GM12878 (cell line): ENCODE results near the gene SP2. TPM values are rescaled to one million over a fixed set of nuclear protein-coding genes. Genes with fewer than 3 reads are reported as not detected.

ENCODE experiments used
- ATAC-seq: fragments of 200-7000 bp; cut with Tn5 transposase; 3 replicates; pipeline ENCODE4 v1.9.1; 2020; ENCODE audit warnings: mild to moderate bottlenecking, moderate library complexity
- BruUV-seq: library from RNA; stranded (reverse); fragments of 400-500 nt; replicated peaks from 2 replicates; lab custom pipeline; 2021; lab: Mats Ljungman, UMichigan
- CTCF ChIA-PET: fragments of 300-600 bp; sonication (Branson Sonifier 250); formaldehyde crosslinking; extraction: SDS; loops from one replicate; lab custom pipeline; 2021; ENCODE audit warnings: inconsistent platforms; lab: Yijun Ruan, JAX
- POLR2A ChIA-PET: fragments of 350-600 bp; formaldehyde crosslinking; extraction: SDS; loops from one replicate; lab custom pipeline; 2021; ENCODE audit warnings: inconsistent platforms; lab: Charles Lee
- RAD21 ChIA-PET: fragments of 300-600 bp; sonication (Branson Sonifier 250); formaldehyde crosslinking; loops from one replicate; lab custom pipeline; 2023; ENCODE audit warnings: antibody characterized with exemption; ENCODE audit not compliant: unreplicated experiment; lab: Charles Lee
- SMC1A ChIA-PET: fragments of 300-600 bp; sonication (Branson Sonifier 250); formaldehyde crosslinking; loops from one replicate; lab custom pipeline; 2023; ENCODE audit not compliant: unreplicated experiment, uncharacterized antibody; lab: Charles Lee
- DNase-seq: peaks from one replicate; pipeline ENCODE4 v3.0.0-alpha.2; 2011; ENCODE audit warnings: low read depth, low spot score
- FAIRE-seq: peaks from 3 replicates; lab custom pipeline; 2011; peaks lifted over from hg19 to GRCh38; lab: Jason Lieb, UNC
- H2AFZ ChIP-seq: 2 replicates; pipeline ENCODE4 v1.6.0; 2011; ENCODE audit warnings: low read depth, low read length, control low read depth; ENCODE audit not compliant: control insufficient read depth
- H3K27ac ChIP-seq: 2 replicates; pipeline ENCODE4 v1.5.1; 2011; ENCODE audit warnings: control low read depth; ENCODE audit not compliant: control insufficient read depth, insufficient read depth
- H3K27me3 ChIP-seq, 2 experiments: replicated peaks in 1 of 2; 2 replicates each; pipeline versions ENCODE4 v1.6.0 to v1.6.1; 2011; ENCODE audit warnings: low read length in 1 of 2; ENCODE audit not compliant: control insufficient read depth in 2 of 2, insufficient read depth in 2 of 2
- H3K36me3 ChIP-seq, 2 experiments: 2 replicates each; pipeline ENCODE4 v1.5.1; 2011; ENCODE audit warnings: low read length in 1 of 2; ENCODE audit not compliant: control insufficient read depth in 2 of 2, insufficient read depth in 2 of 2
- H3K4me1 ChIP-seq: 2 replicates; pipeline ENCODE4 v1.6.1; 2011; ENCODE audit warnings: mild to moderate bottlenecking, low read length, moderate library complexity, mixed read lengths; ENCODE audit not compliant: control insufficient read depth, insufficient read depth
- H3K4me2 ChIP-seq: 2 replicates; pipeline ENCODE4 v1.6.0; 2011; ENCODE audit warnings: control low read depth; ENCODE audit not compliant: control insufficient read depth, insufficient read depth
- H3K4me3 ChIP-seq: fragments of 200-600 bp; sonication (generic); 2 replicates; pipeline ENCODE4 v1.5.1; 2016
- H3K79me2 ChIP-seq: 2 replicates; pipeline ENCODE4 v1.6.0; 2011; ENCODE audit warnings: low read length; ENCODE audit not compliant: control insufficient read depth, insufficient read depth
- H3K9ac ChIP-seq: 2 replicates; pipeline ENCODE4 v1.8.0; 2011; ENCODE audit warnings: low read length, control low read depth, mixed read lengths; ENCODE audit not compliant: control insufficient read depth, insufficient read depth
- H3K9me3 ChIP-seq: replicated peaks from 3 replicates; pipeline ENCODE4 v1.5.1; 2011; ENCODE audit warnings: mild to moderate bottlenecking, low read length; ENCODE audit not compliant: control insufficient read depth, insufficient read depth
- H4K20me1 ChIP-seq: 2 replicates; pipeline ENCODE4 v1.6.0; 2011; ENCODE audit not compliant: control insufficient read depth, insufficient read depth
- BMI1 ChIP-seq: fragments of 450-650 bp; IDR thresholded peaks from 2 replicates; pipeline ENCODE4 v1.6.1; 2016; ENCODE audit warnings: mild to moderate bottlenecking, moderate library complexity, borderline replicate concordance
- CBX5 ChIP-seq: sonication (generic); IDR thresholded peaks from 2 replicates; pipeline ENCODE4 v1.6.1; 2016; ENCODE audit warnings: low read depth, moderate library complexity, mild to moderate bottlenecking, inconsistent platforms
- CEBPB ChIP-seq, 2 experiments: fragments of 150-350 bp in 1 of 2; IDR thresholded peaks; 2 replicates each; pipeline ENCODE4 v1.6.1; 2012 to 2014; ENCODE audit warnings: low read depth in 2 of 2, low read length in 2 of 2, borderline replicate concordance in 1 of 2, inconsistent platforms in 1 of 2
- EED ChIP-seq: sonication (generic); IDR thresholded peaks from 2 replicates; pipeline ENCODE4 v1.6.1; 2016; ENCODE audit warnings: antibody characterized with exemption, low read depth
- EGR1 ChIP-seq, 2 experiments: IDR thresholded peaks; 1 replicate in 1 of 2; 2 replicates in 1 of 2; pipeline ENCODE4 v1.6.1; 2011 to 2012; ENCODE audit warnings: low read depth in 2 of 2, low read length in 2 of 2, borderline replicate concordance in 1 of 2, mild to moderate bottlenecking in 1 of 2, moderate library complexity in 1 of 2
- EZH2 ChIP-seq: IDR thresholded peaks from 2 replicates; pipeline ENCODE4 v1.6.1; 2012; ENCODE audit warnings: low read depth, mild to moderate bottlenecking, control low read depth, inconsistent platforms, low read length, borderline replicate concordance; ENCODE audit not compliant: control insufficient read depth
- IKZF1 ChIP-seq: fragments of 450-650 bp; conservative IDR thresholded peaks from 2 replicates; pipeline ENCODE4 v1.6.1; 2017; ENCODE audit warnings: antibody characterized with exemption, mild to moderate bottlenecking
- IKZF2 ChIP-seq, 2 experiments: fragments of 450-650 bp; IDR thresholded peaks; 2 replicates each; pipeline ENCODE4 v1.6.1; 2017; ENCODE audit warnings: mild to moderate bottlenecking in 2 of 2, moderate library complexity in 2 of 2
- KDM1A ChIP-seq: fragments of 200-600 bp; sonication (generic); IDR thresholded peaks from 2 replicates; pipeline ENCODE4 v1.6.1; 2016; ENCODE audit warnings: borderline replicate concordance
- MLLT1 ChIP-seq: fragments of 450-650 bp; IDR thresholded peaks from 2 replicates; pipeline ENCODE4 v1.6.1; 2016; ENCODE audit warnings: mild to moderate bottlenecking
- RELB ChIP-seq: fragments of 450-650 bp; IDR thresholded peaks from 2 replicates; pipeline ENCODE4 v1.6.1; 2017; ENCODE audit warnings: low read depth, mild to moderate bottlenecking, moderate library complexity
- RFX5 ChIP-seq: IDR thresholded peaks from 2 replicates; pipeline ENCODE4 v1.6.1; 2011; ENCODE audit warnings: low read depth, low read length, improper control_type of control experiment
- RUNX3 ChIP-seq: IDR thresholded peaks from 2 replicates; pipeline ENCODE4 v1.6.1; 2012; ENCODE audit warnings: low read length, inconsistent platforms
- SUZ12 ChIP-seq: fragments of 200-600 bp; sonication (generic); IDR thresholded peaks from one replicate; pipeline ENCODE4 v1.6.1; 2018; ENCODE audit warnings: antibody characterized with exemption, mild to moderate bottlenecking; ENCODE audit not compliant: unreplicated experiment
- WGBS: methylation state at CpG from one replicate; pipeline ENCODE4 v1.1.6; 2016; ENCODE audit warnings: low lambda C conversion rate; ENCODE audit not compliant: insufficient replicate concordance, insufficient coverage; ENCODE audit errors: missing lambda C conversion rate; 5-methylcytosine and 5-hydroxymethylcytosine counted together
- in situ Hi-C: fragments of 300-500 bp; cut with MboI; formaldehyde crosslinking; loops from 9 replicates; pipeline ENCODE4 v1.14.3; 2018; ENCODE audit warnings: mixed read lengths
- intact Hi-C: fragments of 100-400 bp; cut with micrococcal nuclease; formaldehyde crosslinking; loops from one replicate; pipeline ENCODE4 v1.14.2; 2022; ENCODE audit not compliant: unreplicated experiment
- polyA plus RNA-seq, 11 experiments: library from polyadenylated mRNA; depleted of rRNA in 4 of 11; unstranded in 6 of 11; stranded (reverse) in 5 of 11; fragments of >200 nt; fragmentation: Nextera tagmentation in 4 of 11; fragmentation: Illumina TruSeq in 1 of 11; extraction: Ambion mirVana in 4 of 11; extraction: Trizol in 1 of 11; gene quantifications; 1 replicate in 1 of 11; 2 replicates in 10 of 11; pipeline versions ENCODE4 v1.2.1 to v1.2.3, GENCODE V29; 2011 to 2016; ENCODE audit warnings: inconsistent platforms in 2 of 11, missing spikeins in 2 of 11, low read depth in 1 of 11
- total RNA-seq, 4 experiments: library from RNA; depleted of rRNA in 3 of 4; stranded (reverse); fragments of >200 nt in 3 of 4; fragmentation: Illumina TruSeq in 1 of 4; extraction: Trizol in 1 of 4; gene quantifications; 2 replicates each; pipeline versions ENCODE4 v1.2.1 to v1.2.3, GENCODE V29; 2013 to 2021

The SP2 gene
- total and polyA plus RNA-seq, 10 of the 15 experiments (the other 5 are each of a cell fraction or from before 2014, with no cell fraction given), result 1.2 to 19.1 (median 4.8) TPM

GRCh38 chr17:47852113-47852949, 43.7 kb upstream of the SP2 start:
- WGBS, result 23% methylated on average over 32 of the region's 32 CpGs
- SMC1A ChIA-PET, result interaction anchor here (0.8 to 13.1 kb wide), 3 partner anchors 9 to 37 kb away, joined by 3 to 231 read pairs (median 5); partner anchors contain the start of genes SCRN2 and SP2

More at GRCh38 chr17:47852113-47852949, 43.7 kb upstream of the SP2 start:
- peaks cover 5% of the 10 kb centered on the region for H3K4me1 ChIP-seq
- CTCF ChIA-PET, result interaction anchor here (0.6 to 1.6 kb wide), 6 partner anchors 9 to 38 kb away, joined by 3 to 5 read pairs (median 4); partner anchors contain the start of gene SCRN2
- POLR2A ChIA-PET, result no interaction called here
- peak overlapping the region; percentile 61 for H3K4me2 ChIP-seq
- H3K9me3 ChIP-seq, result no peaks in the 10 kb centered on the region
- H3K9ac ChIP-seq, result no peak overlapping the region
- in situ Hi-C loops (no loop called here), intact Hi-C loops (no loop called here)
- ATAC-seq, result 0 out of 3 replicates have a peak, but pooled peaks have one; percentile 19
- TF ChIP-seq RUNX3 (peak; percentile 31; the same call in 1 of the 2 replicates), BMI1 (peak; percentile 94), EZH2 (peak; percentile 36; the same call in 1 of the 2 replicates), EED (peak; percentile 29; the same call in 1 of the 2 replicates), RFX5 (no peak), CEBPB (IDR thresholded peaks at IDR 0.05; ENCODE audit: borderline replicate concordance in 1 of 2, low read depth in 2 of 2, low read length in 2 of 2) (no peak), RELB (0 out of 2 replicates have a peak, but pooled peaks have one; percentile 32), KDM1A (no peak), CBX5 (no peak), MLLT1 (0 out of 2 replicates have a peak, but pooled peaks have one; percentile 16), SUZ12 (peak; percentile 45), EGR1 (IDR thresholded peaks at IDR 0.05; ENCODE audit: borderline replicate concordance in 1 of 2, low read depth in 2 of 2, low read length in 2 of 2) (peak; percentile 38 to 92), IKZF2 (IDR thresholded peaks at IDR 0.05) (no peak), IKZF1 (0 out of 2 replicates have a peak, but pooled peaks have one; percentile 35)
- no peak overlapping the region for H2AFZ ChIP-seq
- H4K20me1 ChIP-seq, result no peaks in the 10 kb centered on the region
- H3K79me2 ChIP-seq, result no peaks in the 10 kb centered on the region
- no peak for FAIRE-seq
- RAD21 ChIA-PET, result interaction anchor here (1.4 kb wide), 2 partner anchors 10 to 39 kb away, joined by 4 read pairs; no protein-coding TSS in a partner anchor
- H3K4me3 ChIP-seq, result no peak overlapping the region
- H3K36me3 ChIP-seq, result no peaks in the 10 kb centered on the region
- no TSS peak for BruUV-seq
- peaks cover 25 to 57% of the 10 kb centered on the region in 2 experiments for H3K27me3 ChIP-seq
- no peak overlapping the region for H3K27ac ChIP-seq
- no peak for DNase-seq
